Measurements from ENCODE around the gene ANGPTL7.

ANGPTL7 gene

DNA sequence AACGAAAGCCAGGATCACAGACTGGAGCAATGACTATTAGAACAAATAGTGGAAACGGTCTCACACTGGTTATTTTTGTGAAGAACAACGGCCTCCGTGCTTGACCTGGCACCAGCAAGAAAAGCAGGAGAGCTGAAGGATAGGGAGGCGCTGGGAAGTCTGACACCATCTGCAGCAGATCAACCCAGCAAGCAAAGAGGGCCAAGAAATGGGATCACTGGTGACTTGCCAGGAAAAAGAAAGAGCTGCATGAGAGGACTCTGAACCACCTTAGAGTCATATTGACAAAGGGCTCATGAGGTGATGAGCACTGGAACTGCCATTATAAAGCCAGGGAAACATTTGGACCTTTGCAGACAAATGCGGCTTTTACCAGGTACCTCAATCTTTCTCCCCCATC, 48.2 kb downstream of the ANGPTL7 start:
- H3K4me3 ChIP-seq (replicated peaks; ENCODE audit: insufficient read depth, low read length): no peak overlapping the region
- DNase-seq (ENCODE audit: low read depth in 1 of 2, low spot score in 1 of 2): no peak
- TF ChIP-seq GABPA (IDR thresholded peaks at IDR 0.05; ENCODE audit: low read depth) (no peak), POLR2AphosphoS5 (IDR thresholded peaks at IDR 0.05; ENCODE audit: low read depth) (no peak), SPI1 (IDR thresholded peaks at IDR 0.05; ENCODE audit: borderline replicate concordance, low read depth) (no peak)
- TF ChIP-seq, protein P1, sequence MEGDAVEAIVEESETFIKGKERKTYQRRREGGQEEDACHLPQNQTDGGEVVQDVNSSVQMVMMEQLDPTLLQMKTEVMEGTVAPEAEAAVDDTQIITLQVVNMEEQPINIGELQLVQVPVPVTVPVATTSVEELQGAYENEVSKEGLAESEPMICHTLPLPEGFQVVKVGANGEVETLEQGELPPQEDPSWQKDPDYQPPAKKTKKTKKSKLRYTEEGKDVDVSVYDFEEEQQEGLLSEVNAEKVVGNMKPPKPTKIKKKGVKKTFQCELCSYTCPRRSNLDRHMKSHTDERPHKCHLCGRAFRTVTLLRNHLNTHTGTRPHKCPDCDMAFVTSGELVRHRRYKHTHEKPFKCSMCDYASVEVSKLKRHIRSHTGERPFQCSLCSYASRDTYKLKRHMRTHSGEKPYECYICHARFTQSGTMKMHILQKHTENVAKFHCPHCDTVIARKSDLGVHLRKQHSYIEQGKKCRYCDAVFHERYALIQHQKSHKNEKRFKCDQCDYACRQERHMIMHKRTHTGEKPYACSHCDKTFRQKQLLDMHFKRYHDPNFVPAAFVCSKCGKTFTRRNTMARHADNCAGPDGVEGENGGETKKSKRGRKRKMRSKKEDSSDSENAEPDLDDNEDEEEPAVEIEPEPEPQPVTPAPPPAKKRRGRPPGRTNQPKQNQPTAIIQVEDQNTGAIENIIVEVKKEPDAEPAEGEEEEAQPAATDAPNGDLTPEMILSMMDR (IDR thresholded peaks at IDR 0.05; ENCODE audit: insufficient read depth, low read length): no peak
- TF ChIP-seq, protein P2, sequence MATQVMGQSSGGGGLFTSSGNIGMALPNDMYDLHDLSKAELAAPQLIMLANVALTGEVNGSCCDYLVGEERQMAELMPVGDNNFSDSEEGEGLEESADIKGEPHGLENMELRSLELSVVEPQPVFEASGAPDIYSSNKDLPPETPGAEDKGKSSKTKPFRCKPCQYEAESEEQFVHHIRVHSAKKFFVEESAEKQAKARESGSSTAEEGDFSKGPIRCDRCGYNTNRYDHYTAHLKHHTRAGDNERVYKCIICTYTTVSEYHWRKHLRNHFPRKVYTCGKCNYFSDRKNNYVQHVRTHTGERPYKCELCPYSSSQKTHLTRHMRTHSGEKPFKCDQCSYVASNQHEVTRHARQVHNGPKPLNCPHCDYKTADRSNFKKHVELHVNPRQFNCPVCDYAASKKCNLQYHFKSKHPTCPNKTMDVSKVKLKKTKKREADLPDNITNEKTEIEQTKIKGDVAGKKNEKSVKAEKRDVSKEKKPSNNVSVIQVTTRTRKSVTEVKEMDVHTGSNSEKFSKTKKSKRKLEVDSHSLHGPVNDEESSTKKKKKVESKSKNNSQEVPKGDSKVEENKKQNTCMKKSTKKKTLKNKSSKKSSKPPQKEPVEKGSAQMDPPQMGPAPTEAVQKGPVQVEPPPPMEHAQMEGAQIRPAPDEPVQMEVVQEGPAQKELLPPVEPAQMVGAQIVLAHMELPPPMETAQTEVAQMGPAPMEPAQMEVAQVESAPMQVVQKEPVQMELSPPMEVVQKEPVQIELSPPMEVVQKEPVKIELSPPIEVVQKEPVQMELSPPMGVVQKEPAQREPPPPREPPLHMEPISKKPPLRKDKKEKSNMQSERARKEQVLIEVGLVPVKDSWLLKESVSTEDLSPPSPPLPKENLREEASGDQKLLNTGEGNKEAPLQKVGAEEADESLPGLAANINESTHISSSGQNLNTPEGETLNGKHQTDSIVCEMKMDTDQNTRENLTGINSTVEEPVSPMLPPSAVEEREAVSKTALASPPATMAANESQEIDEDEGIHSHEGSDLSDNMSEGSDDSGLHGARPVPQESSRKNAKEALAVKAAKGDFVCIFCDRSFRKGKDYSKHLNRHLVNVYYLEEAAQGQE (IDR thresholded peaks at IDR 0.05; ENCODE audit: insufficient replicate concordance, low read depth): no peak
- H3K27ac ChIP-seq (replicated peaks): no peak overlapping the region
- no peaks in the 10 kb centered on the region for H3K27me3 ChIP-seq (ENCODE audit: insufficient read depth, poor library complexity, severe bottlenecking)

DNA sequence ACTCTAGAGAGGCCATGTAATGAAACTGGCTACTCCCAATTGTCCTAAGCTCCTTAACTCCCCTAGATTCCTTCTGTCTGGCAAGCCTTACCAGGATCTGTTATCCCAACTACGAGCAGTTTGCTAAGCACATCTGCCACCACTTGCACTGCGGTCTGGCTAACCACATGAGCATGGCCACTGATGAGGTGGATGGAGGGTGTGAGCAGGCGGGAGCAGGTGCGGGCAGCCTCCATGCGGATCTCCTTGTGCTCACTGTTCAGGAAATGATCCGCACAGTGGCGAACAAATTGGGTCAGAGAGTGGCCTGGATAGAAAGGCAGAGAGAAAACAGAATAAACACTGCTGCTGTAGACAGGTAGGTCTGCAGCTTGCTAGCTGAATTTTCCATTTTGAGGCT, 49.2 kb downstream of the ANGPTL7 start:
- no peak overlapping the region for H3K27ac ChIP-seq (replicated peaks)
- no peak overlapping the region for H3K4me3 ChIP-seq (replicated peaks; ENCODE audit: insufficient read depth, low read length)
- H3K27me3 ChIP-seq (ENCODE audit: insufficient read depth, poor library complexity, severe bottlenecking): no peaks in the 10 kb centered on the region
- TF ChIP-seq, protein P2 (IDR thresholded peaks at IDR 0.05; ENCODE audit: insufficient replicate concordance, low read depth): no peak
- TF ChIP-seq, protein P1 (IDR thresholded peaks at IDR 0.05; ENCODE audit: insufficient read depth, low read length): no peak
- TF ChIP-seq SPI1 (IDR thresholded peaks at IDR 0.05; ENCODE audit: borderline replicate concordance, low read depth) (no peak), GABPA (IDR thresholded peaks at IDR 0.05; ENCODE audit: low read depth) (no peak), POLR2AphosphoS5 (IDR thresholded peaks at IDR 0.05; ENCODE audit: low read depth) (no peak)
- no peak for DNase-seq (ENCODE audit: low read depth in 1 of 2, low spot score in 1 of 2)

GRCh38 chr1:11245248-11245647, 56.1 kb downstream of the ANGPTL7 start:
- TF ChIP-seq, protein P2 (IDR thresholded peaks at IDR 0.05; ENCODE audit: insufficient replicate concordance, low read depth): no peak
- TF ChIP-seq SPI1 (IDR thresholded peaks at IDR 0.05; ENCODE audit: borderline replicate concordance, low read depth): no peak
- TF ChIP-seq GABPA (IDR thresholded peaks at IDR 0.05; ENCODE audit: low read depth): no peak
- TF ChIP-seq POLR2AphosphoS5 (IDR thresholded peaks at IDR 0.05; ENCODE audit: low read depth): no peak
- TF ChIP-seq, protein P1 (IDR thresholded peaks at IDR 0.05; ENCODE audit: insufficient read depth, low read length): no peak
- Histone ChIP-seq H3K4me3 (replicated peaks; ENCODE audit: insufficient read depth, low read length) (no peak overlapping the region), H3K27me3 (ENCODE audit: insufficient read depth, poor library complexity, severe bottlenecking) (no peaks in the 10 kb centered on the region), H3K27ac (replicated peaks) (no peak overlapping the region)
- DNase-seq (ENCODE audit: low read depth in 1 of 2, low spot score in 1 of 2): no peak

All from HL-60 (cell line).